Activated CD4-positive, alpha-beta T cell treated with anti-CD3 and anti-CD28 coated beads for 24 hours (primary cell): ENCODE results near the gene ZGLP1.

Source experiments
- DNase-seq, 2 donors: peaks; one replicate each; pipeline ENCODE4 v3.0.0-alpha.2; 2020; ENCODE audit warnings: low read depth in 2 of 2

Gene ZGLP1

GRCh38 chr19:10277795-10278589 lies 31.6 kb downstream of the ZGLP1 start:
- no peak for DNase-seq

- DNase-seq = no peak
Measured at GRCh38 chr19:10274589-10274988, 35.0 kb downstream of the ZGLP1 start.

GRCh38 chr19:10271543-10272086 lies 38.0 kb downstream of the ZGLP1 start:
- DNase-seq = no peak

- DNase-seq = peak; percentile 52 to 63
Measured at GRCh38 chr19:10270616-10271394, 38.8 kb downstream of the ZGLP1 start, which contains the start of gene ICAM1. ICAM1 (plus strand) TSS chr19:10271120; CDS start chr19:10271160, 40 bp downstream.

GRCh38 chr19:10270180-10270615 lies 39.4 kb downstream of the ZGLP1 start:
- DNase-seq = peak; percentile 32 to 66

- DNase-seq = peak; percentile 80 to 82
Measured at GRCh38 chr19:10269333-10270179, 40.1 kb downstream of the ZGLP1 start.

- DNase-seq = no peak
Measured at GRCh38 chr19:10268071-10268470, 41.5 kb downstream of the ZGLP1 start.

- no peak for DNase-seq
Measured at GRCh38 chr19:10266706-10267105, 42.9 kb downstream of the ZGLP1 start.

GRCh38 chr19:10262771-10263170 lies 46.8 kb downstream of the ZGLP1 start:
- DNase-seq = no peak

GRCh38 chr19:10260141-10260584 lies 49.5 kb downstream of the ZGLP1 start:
- peak; percentile 46 to 61 for DNase-seq

GRCh38 chr19:10259162-10259905 lies 50.3 kb downstream of the ZGLP1 start:
- DNase-seq = peak; percentile 90 to 96

- no peak for DNase-seq
Measured at GRCh38 chr19:10258080-10258710, 51.4 kb downstream of the ZGLP1 start.

GRCh38 chr19:10256970-10257615 lies 52.5 kb downstream of the ZGLP1 start:
- no peak for DNase-seq

GRCh38 chr19:10256551-10256950 lies 53.1 kb downstream of the ZGLP1 start:
- DNase-seq = no peak

GRCh38 chr19:10255358-10255757 lies 54.3 kb downstream of the ZGLP1 start:
- no peak for DNase-seq
